ENCODE results near the gene ATP2C1.

Gene ATP2C1

GRCh38 chr3:130979117-130979516 is 85.2 kb downstream of the ATP2C1 start:
- DNase-seq (ENCODE audit: low read depth, low spot score), result no peak

- DNase-seq (ENCODE audit: low read depth, low spot score), result no peak
These were observed 87.6 kb downstream of the ATP2C1 start for GRCh38 chr3:130981469-130981868.

DNA sequence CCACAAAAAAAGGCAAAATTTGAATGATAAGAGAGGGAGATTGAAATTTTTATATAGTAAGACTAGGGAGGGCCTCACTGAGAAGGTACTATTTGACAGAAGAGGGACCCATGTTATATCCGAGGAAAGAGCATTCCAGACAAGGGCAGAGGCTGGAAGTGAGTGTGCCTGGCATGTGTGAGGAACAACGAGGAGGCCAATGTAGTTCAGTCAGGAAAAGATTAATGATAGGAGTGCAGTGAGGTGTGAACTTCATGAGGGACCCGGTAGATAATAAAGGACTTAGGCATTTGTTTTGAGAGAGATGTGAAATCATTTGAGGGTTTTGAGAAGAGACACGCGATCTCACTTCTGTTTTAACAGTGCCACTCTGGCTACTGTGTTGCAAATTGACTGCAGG is 96.4 kb downstream of the ATP2C1 start:
- DNase-seq (ENCODE audit: low read depth, low spot score), result no peak

- no peak for DNase-seq (ENCODE audit: low read depth, low spot score)
These were observed 97.2 kb downstream of the ATP2C1 start for GRCh38 chr3:130991126-130991525.

DNA sequence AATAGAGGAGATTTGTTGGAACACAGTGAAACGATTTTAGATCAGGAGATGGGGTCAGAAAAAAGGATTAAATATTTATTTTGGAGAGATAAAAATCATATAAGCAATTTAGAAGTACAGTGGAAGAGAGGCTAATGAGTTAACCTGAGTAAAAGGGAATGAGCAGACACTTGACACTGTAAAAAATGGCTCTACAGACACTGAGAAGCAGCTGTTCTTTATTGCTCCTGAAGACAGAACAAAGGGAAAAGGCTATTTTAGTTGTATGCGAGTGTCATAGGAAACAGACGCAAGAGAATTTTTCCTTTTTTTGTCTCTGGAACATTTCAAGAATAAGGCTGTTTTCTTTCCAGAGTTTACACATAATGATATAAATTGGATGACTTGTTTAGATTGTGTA is 98.5 kb downstream of the ATP2C1 start:
- DNase-seq (ENCODE audit: low read depth, low spot score), result no peak

GRCh38 chr3:130997289-130997688 is 103.4 kb downstream of the ATP2C1 start:
- no peak for DNase-seq (ENCODE audit: low read depth, low spot score)

- DNase-seq (ENCODE audit: low read depth, low spot score), result no peak
These were observed 107.2 kb downstream of the ATP2C1 start for GRCh38 chr3:131001071-131001470.

DNA sequence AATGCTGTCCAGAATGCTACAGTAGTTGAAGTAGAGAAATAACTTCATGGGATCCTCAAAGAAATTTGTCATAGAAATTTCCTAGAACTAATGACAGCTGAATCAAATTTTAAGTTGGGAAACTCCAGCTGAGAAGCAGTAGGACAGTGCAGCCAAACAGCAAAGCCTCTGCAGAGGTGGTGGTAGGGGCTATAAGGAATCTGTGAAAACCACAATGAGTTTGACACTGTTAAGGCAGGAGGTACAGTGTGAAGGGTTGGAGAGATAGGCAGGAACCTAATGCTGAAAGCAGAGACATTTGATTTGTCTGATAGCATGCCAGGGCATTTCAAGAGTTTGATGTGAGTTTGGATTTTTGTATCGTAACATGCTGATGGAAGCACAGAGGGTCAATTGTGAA is 110.7 kb downstream of the ATP2C1 start:
- no peak for DNase-seq (ENCODE audit: low read depth, low spot score)

GRCh38 chr3:131007256-131007655 is 113.4 kb downstream of the ATP2C1 start:
- DNase-seq (ENCODE audit: low read depth, low spot score), result no peak

GRCh38 chr3:131007782-131008181 is 113.9 kb downstream of the ATP2C1 start:
- no peak for DNase-seq (ENCODE audit: low read depth, low spot score)

DNA sequence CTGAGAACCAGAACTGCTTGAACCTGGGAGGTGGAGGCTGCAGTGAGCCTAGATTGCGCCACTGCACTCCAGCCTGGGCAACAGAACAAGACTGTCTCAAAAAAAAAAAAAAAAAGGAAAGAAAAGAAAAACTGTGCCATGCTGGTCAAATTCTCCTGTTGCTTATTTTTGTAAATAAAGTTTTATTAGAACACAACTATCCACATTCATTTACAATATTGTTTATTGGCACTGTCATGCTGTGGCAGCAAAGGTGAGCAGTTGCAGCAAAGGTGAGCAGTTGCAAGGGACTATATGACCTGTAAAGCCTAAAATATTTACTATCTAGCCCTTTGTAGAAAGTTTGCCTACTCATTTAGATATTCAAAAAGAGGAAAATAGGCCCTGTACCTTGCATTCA is 114.4 kb downstream of the ATP2C1 start:
- no peak for DNase-seq (ENCODE audit: low read depth, low spot score)

DNA sequence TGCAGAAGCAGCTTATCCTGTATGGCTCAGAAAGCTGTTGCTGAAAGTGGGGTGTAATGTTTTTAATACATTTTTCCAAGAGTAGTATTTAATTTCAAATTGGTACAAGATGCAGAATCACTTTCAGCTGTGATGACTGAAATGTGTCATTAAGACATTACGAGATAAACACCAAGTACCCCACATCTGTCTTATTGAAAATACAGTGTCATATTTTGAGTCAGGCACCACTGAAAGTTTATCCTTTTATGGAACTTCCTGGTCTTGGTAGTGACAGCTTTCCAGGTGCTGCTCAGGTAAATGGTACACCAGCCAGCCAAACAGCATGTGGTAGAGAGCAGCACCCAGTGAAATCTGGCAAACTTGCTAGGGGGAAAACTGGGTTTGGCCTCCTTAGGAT is 115.8 kb downstream of the ATP2C1 start:
- no peak for DNase-seq (ENCODE audit: low read depth, low spot score)

- no peak for DNase-seq (ENCODE audit: low read depth, low spot score)
These were observed 125.1 kb downstream of the ATP2C1 start for GRCh38 chr3:131018970-131019369.

DNA sequence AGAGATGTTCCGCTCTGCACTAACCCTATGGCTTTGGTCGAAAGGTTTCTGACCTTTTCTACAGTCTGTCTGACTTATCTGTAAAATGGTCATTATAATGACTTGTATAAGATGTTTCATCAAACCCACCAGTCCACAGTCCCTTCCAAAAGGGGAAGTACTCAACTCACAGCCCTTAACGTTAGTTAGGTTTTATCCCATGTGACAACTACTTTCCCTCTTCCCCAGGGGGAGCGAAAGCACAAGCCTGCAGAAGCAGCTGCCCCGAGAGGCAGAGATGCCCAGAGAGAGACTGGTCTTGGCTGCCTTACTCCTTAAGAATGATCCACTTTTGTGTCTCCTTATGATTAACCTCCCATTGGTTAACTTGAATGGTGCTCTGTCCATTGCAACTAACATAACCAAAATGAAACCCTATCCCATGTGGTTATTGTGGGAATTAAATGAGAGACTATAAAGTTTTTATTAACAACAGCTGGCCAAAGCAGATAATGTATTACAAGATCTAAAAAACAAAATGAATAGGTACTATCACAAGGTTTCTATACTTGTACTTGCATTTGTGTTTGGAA is 126.3 kb downstream of the ATP2C1 start:
- DNase-seq (ENCODE audit: low read depth, low spot score), result no peak

GRCh38 chr3:131025539-131025938 is 131.7 kb downstream of the ATP2C1 start:
- DNase-seq (ENCODE audit: low read depth, low spot score), result no peak

DNA sequence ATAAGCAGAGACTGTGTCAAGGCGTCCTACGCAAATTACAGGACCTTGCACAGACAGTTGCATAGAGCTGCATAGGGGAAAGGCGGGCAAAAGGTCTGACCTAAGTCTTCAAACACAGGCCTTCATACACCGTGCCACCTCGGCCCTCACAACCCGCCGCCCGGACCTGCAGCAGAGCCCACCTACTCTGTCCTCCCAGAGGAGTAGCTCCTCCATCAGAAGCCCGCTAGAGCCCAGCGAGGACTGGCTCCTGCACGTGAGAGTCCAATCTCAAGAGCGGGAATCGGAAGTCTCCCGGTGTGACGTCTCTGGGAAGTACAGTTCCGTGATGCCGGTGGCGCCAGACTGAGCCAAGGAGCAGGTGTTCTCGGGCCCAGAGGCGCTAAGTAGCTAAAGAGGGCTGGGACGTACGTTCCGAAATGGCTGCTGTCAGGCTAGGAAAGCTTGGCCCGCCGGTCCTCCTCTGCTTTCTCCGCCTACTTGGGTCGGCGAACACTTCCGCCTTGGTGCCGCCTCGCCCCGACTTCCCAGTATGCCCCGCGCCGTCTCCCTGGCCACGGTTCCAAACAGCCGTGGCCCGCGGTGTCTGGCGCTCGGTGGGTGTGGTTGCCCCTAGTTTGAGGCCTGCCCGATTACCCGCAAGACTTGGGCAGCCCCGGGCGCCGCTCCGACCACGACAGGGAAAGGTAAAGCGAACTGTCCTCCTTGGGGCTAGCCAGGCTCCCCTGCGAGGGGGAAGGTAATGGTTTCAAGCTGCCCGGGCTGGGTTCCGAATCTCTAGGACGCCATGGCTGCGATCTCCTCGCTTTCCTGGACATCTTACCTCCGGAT is 132.7 kb downstream of the ATP2C1 start, which contains the start of the genes ASTE1 and NEK11:
Gene ASTE1 (minus strand): TSS at position 505 of the 831 bp plus-strand sequence. CDS start 1,519 bp downstream, outside the sequence.
Gene NEK11 (plus strand): TSS at position 557 of the 831 bp plus-strand sequence. CDS start 2,832 bp downstream, outside the sequence.
- peak; percentile 94 for DNase-seq (ENCODE audit: low read depth, low spot score)

DNA sequence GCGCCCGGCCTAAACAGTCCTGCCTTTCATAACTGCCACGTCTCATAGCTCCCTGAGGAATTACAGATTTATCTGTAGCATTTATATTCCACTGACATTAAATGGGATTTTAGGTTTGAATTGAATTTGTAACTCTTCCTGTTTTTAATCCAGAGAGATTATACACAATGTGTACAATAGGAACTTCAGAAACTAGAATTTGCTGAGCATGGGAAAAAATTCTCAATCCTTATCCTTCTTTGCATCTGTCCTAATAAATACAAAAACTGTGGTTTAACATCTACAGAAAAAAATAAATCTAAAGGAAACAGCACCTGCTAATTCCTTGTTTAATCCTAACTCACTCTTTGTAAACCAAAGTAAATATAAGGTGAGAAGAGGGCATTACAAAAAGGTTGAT is 135.0 kb downstream of the ATP2C1 start:
- DNase-seq (ENCODE audit: low read depth, low spot score), result no peak

GRCh38 chr3:131031660-131032059 is 137.8 kb downstream of the ATP2C1 start:
- DNase-seq (ENCODE audit: low read depth, low spot score), result no peak

GRCh38 chr3:131033480-131034080 is 139.7 kb downstream of the ATP2C1 start:
- DNase-seq (ENCODE audit: low read depth, low spot score), result no peak

DNA sequence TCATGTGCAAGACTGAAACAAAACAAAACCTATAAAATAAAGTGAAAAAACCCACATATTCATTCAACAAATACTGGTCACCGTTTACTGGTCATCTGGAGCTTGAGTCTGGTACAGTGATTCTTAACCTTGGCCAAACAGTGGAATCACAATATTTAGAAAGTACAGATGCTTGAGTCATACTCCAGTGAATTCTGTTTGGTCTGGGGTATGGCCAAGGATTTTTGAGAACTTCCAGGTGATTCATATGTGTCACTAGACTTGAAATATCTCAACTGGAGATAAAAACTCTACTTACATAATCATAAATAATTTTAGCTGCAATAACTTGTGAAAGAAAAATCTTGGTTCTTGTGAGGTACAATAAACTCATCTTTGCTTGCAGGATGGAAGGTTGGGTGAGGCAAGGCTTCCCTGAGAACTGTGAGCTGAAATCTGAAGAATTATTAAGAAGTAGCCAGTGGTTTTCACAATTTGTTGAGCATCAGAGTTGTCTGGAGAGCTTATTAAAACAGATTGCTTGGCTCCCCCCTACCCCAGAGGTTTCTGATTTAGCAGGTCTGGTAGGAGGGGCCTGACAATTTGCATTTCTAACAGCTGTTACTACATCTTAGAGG is 142.4 kb downstream of the ATP2C1 start:
- DNase-seq (ENCODE audit: low read depth, low spot score), result no peak

- DNase-seq (ENCODE audit: low read depth, low spot score), result no peak
These were observed 143.1 kb downstream of the ATP2C1 start for GRCh38 chr3:131036986-131037385.

DNA sequence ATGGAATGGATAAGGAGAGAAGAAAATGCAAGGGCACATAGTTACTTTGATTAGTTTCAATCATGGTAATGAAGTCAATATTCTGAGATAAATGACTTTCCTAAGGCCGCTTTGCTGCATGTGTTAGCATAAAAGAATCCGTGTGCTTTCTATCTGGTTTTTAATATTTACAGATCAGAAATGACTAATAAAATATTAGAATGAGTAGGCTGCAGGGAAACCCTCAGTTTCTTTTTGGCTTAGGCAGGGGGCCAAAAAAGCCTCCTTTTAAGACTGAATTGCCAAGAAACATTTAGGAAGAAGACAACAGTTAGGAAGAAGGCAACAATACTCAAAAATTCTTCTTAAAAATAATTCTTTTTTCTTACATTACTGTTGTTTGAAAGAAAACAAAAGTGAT is 144.4 kb downstream of the ATP2C1 start:
- DNase-seq (ENCODE audit: low read depth, low spot score), result no peak
